PFSK-1 (cell line): Measurements from ENCODE around the gene SCYGR6.

Source experiments
- FOXP2 ChIP-seq: optimal IDR thresholded peaks from 2 replicates; pipeline ENCODE3; 2011; ENCODE audit warnings: borderline replicate concordance, control low read depth, inconsistent platforms; ENCODE audit not compliant: insufficient read depth; ENCODE audit errors: extremely low read length, extremely low read depth
- POLR2AphosphoS5 ChIP-seq: IDR thresholded peaks from 2 replicates; pipeline ENCODE4 v1.6.1; 2012; ENCODE audit warnings: low read depth, mild to moderate bottlenecking, control low read depth, low read length, moderate library complexity
- REST ChIP-seq, 2 experiments: IDR thresholded peaks; 2 replicates each; pipeline versions ENCODE4 v1.6.1 to v1.8.0; 2011 to 2012; ENCODE audit warnings: low read depth in 2 of 2, low read length in 2 of 2, control low read depth in 1 of 2, inconsistent platforms in 1 of 2, mild to moderate bottlenecking in 1 of 2, moderate library complexity in 1 of 2; ENCODE audit not compliant: insufficient read depth in 1 of 2
- SIN3A ChIP-seq: IDR thresholded peaks from 2 replicates; pipeline ENCODE4 v1.6.1; 2012; ENCODE audit warnings: mild to moderate bottlenecking, low read length, moderate library complexity, borderline replicate concordance; ENCODE audit not compliant: insufficient read depth
- TAF1 ChIP-seq: IDR thresholded peaks from 2 replicates; pipeline ENCODE4 v1.6.1; 2012; ENCODE audit warnings: low read length, control low read depth, borderline replicate concordance; ENCODE audit not compliant: insufficient read depth

Gene SCYGR6

GRCh38 chr2:227710986-227711385, 13.6 kb downstream of the SCYGR6 start:
- TF ChIP-seq SIN3A = no peak
- TF ChIP-seq TAF1 = no peak
- TF ChIP-seq POLR2AphosphoS5 = no peak

GRCh38 chr2:227707390-227707789, 17.2 kb downstream of the SCYGR6 start:
- TF ChIP-seq POLR2AphosphoS5 (no peak), TAF1 (no peak), SIN3A (no peak), REST (IDR thresholded peaks at IDR 0.05; ENCODE audit: insufficient read depth in 1 of 2, low read depth in 2 of 2, low read length in 2 of 2) (no peak), FOXP2 (no peak)

GRCh38 chr2:227706859-227707258, 17.7 kb downstream of the SCYGR6 start:
- TF ChIP-seq TAF1 (no peak), SIN3A (no peak), REST (IDR thresholded peaks at IDR 0.05; ENCODE audit: insufficient read depth in 1 of 2, low read depth in 2 of 2, low read length in 2 of 2) (no peak), FOXP2 (no peak), POLR2AphosphoS5 (no peak)

GRCh38 chr2:227703961-227704360, 20.6 kb downstream of the SCYGR6 start:
- TF ChIP-seq POLR2AphosphoS5 (no peak), FOXP2 (no peak), SIN3A (no peak), REST (IDR thresholded peaks at IDR 0.05; ENCODE audit: insufficient read depth in 1 of 2, low read depth in 2 of 2, low read length in 2 of 2) (no peak), TAF1 (no peak)

GRCh38 chr2:227703280-227703732, 21.3 kb downstream of the SCYGR6 start:
- no peak for TF ChIP-seq TAF1
- TF ChIP-seq REST (IDR thresholded peaks at IDR 0.05; ENCODE audit: insufficient read depth in 1 of 2, low read depth in 2 of 2, low read length in 2 of 2) = no peak
- no peak for TF ChIP-seq FOXP2
- no peak for TF ChIP-seq POLR2AphosphoS5
- TF ChIP-seq SIN3A = no peak
